ELF-1 (cell line): Measurements from ENCODE around the gene CFAP65.

Experiments
- DNase-seq: peaks from one replicate; pipeline ENCODE4 v3.0.0-alpha.2; 2016; ENCODE audit warnings: low read depth, low spot score

CFAP65 gene

DNA sequence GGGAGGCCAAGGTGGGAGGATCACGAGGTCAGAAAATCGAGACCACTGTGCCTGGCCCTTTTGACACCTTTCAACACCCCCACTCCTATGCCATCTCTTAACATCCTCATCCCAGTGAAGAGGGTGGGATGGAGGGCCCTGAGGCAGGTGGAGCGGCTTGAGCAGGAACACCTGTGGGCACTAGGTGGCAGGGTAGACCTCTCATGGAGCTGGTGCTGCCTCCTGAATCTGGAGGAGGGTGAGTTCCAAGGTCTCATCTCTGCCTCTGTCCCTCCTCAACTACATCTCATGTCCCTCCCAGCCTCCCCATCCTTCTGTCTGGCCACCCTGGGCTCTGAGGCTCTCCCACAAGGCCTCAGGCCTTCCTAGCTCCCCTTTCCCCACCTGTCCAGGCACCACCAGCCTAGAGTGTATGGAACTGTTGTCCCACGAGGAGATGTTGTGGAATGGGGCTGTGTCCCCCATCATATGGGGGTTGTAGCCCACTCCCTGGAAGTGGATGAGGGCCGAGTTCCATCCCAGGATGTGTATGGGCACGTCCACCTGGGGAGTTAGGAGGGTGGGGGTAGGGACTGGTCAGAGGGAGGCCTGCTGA is 31.1 kb downstream of the CFAP65 start:
- DNase-seq, result peak; percentile 49

DNA sequence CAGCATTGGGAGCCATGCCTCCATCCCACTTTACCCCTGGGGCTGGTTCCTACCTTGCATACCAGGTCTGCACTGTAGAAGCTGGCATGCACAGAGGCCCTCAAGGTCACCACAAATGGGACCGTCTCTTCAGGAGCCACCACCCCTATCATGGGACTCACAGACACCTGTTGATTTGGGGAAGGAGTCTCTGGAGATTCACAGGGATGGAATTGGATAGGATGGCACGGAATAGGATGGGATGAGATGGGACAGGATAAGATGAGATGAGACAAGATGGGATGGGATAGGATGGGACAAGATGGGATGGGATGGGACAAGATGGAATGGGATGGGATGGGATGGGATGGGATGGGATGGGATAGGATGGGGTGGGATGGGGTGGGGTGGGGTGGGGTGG is 32.0 kb downstream of the CFAP65 start:
- no peak for DNase-seq

DNA sequence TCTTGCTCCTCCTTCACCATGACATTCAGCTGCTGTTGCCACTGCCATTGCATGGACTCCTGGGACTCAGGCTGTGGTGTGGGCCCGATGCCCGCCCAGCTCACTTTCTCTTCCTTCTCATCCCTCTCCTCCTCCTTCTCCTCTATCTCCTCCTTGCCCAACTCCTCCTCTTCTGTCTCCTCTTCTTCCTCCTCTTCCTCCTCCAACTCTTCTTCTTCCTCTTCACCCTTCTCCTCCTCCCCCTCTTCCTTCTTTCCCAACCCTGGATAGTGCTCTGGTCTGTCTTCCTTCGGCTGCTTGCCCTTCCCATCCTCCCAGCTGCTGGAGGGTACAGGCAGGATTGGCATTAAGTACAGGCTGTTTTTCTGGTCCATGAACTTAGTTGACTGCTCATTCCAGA is 37.3 kb downstream of the CFAP65 start:
- DNase-seq, result no peak

DNA sequence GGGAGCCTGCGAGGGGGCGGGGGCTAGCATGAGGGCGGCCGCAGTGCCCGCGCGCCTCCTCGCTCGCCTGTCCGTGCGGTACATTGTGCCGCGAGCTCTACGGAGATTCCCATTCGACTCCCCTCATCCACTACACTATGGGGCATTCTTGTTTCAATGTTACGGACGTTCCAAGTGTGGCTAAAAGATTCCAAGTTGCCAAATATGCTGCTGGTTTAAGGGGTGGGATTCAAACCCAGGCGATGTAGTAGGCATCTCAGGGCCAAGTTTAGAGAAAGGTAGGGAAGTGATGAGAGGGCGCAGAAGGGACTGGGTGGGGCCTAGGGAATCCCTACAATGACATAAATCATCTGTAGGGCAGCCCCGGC is 38.1 kb downstream of the CFAP65 start:
- no peak for DNase-seq

DNA sequence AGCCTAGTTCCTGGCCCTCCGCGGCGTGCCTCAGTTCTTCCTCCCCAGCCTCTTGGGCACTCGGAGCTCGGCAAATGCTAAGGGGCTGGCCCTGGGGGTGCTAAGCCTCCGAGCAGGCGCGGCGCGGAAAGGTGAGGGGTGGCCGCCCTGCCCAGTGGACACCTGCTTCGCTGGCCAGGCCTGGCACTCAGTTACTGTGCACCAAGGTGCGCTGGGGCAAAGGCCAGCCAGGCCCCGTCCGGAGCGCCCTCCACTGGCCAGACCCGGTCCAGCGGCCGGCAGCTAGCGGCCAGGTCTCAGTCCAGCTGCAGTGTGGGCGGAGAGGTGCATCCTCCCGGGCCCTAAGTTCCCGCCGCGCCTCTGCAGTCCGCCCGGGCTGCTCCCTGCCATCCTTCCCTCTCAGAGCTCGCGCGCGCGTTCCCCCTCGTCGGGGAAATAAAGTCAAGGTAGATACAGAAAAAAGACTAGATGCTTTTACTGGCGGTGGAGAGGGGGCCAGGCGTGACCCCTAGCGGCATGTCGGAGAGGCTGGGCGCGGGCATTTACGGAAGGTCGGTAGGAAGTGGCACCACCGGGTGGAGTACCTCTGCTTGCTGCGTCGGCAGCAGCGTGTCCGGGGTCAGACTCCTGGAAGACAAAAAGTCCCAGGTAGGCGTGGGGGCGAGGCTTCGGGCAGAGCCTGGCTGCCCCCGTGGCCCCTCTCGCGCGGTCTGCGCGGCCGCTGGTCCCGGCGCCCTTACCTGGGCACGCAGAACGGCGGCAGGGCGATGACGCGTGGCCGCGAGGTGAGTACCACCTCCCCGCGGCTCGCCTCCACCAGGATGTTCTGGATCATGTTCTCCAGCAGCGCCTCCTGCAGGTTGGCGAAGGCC is 38.7 kb downstream of the CFAP65 start:
- peak; percentile 90 for DNase-seq

DNA sequence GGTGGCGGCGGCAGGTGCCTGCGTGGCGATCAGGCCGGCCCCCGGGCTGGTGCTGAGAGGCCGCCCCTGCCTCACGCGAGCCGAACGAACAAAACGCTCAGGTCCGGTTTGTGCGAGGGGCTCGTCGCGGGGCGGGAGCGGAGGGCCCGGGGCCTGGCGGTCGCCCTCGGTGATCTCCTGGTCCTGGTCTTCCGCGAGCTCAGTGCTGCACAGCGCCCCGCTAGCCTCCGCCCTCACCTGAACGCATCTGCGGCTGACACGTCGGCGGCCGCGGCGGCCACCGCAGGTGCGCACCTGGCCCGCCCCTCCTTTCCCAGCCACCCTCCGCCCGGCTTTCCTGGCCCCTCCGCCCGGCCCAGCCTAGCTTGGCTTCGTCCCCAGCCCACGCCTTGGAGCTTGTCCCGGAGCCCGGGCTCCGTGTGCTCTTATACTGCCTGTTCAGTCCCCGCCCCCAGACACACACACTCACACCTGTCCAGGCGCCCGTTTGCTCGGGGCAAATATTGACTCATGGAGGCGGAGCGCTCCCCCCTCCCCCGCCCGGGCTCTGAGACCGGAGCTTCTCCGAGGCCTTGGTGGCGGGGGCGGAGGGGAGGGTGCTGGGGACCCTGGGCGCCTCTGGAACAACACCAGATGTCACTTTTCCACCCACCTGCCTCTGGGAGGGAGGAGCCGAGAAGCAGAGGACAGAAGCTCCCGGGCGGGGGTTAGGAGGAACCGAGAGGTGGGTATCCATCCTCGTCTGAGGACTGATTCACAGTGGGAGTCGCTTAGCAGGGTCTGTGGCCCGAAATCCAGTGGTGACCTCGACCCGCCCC is 39.5 kb downstream of the CFAP65 start:
- DNase-seq, result peak; percentile 63

DNA sequence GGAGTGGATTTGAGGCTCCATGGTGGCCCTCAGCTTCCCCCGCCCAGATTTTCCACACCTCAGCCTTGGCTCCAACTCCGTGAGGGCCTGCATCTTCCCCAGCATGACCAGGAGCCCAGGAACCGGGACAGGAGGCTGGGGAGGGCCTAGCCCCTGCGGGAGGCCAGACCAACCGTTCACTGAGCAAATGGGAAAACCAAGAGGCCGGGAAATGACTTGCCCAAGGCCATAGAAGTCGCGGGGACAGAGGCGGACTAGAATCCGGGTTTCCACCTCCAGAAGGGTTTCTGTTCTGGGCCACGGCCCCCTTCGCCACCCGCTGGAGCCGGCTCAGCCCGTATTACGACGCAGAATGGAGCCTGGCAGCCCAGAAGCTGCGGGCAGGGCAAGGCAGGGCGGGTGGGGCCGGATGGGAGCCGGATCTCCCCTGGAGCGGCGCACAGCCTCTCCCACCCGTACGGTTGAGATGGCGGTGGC is 40.2 kb downstream of the CFAP65 start:
- DNase-seq, result no peak

DNA sequence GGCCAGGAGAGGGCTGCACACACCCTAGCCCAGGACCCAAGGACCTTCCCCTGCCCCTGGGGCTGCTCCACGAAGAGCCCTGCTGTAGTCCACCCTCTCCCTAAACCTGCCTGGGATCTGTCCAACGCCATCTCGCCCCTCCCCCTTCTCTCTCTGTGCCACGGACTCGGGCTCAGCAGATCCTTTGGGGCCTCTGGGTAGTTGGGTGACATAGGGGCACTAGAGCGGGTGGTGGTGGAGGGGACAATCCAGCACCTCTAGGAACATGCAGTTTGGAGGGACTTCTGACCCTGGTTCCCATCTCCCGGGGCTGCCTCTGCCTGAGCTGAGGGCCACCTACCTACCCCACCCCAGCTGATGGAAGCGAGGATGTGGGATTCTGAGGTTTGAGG is 40.8 kb downstream of the CFAP65 start:
- peak; percentile 48 for DNase-seq

DNA sequence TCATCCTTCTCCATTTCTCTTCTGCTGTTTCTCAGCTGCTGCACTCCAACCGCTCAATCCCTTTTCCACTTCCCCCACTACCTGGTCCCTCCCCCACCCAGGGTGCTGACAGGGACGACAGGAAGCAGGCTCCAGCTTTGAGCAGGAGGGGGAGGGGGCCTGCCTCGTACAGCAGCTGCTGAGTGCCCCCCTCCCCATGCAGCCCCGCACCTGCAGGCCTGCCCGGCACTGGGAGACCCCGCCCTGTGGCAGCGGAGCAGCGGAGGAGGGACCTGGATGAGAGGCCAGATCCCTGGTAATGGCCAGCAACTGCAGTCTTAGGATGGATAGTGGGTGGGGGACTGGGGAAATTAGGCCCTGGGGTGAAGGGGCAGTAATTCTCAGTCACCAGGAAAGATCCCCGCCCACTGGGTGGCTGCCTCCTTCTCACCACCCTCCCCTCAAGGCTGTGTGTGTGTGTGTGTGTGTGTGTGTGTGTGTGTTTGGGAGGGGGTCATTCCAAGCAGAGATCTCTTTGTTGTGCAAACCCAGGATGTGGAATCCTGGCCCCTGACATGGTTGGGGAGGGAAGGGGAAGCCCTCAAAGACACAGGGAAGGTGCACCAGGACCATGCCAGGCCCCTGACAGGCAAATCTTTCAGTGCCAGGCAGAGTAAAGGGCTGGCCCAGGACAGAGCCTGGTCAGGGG is 41.3 kb downstream of the CFAP65 start:
- peak; percentile 87 for DNase-seq

DNA sequence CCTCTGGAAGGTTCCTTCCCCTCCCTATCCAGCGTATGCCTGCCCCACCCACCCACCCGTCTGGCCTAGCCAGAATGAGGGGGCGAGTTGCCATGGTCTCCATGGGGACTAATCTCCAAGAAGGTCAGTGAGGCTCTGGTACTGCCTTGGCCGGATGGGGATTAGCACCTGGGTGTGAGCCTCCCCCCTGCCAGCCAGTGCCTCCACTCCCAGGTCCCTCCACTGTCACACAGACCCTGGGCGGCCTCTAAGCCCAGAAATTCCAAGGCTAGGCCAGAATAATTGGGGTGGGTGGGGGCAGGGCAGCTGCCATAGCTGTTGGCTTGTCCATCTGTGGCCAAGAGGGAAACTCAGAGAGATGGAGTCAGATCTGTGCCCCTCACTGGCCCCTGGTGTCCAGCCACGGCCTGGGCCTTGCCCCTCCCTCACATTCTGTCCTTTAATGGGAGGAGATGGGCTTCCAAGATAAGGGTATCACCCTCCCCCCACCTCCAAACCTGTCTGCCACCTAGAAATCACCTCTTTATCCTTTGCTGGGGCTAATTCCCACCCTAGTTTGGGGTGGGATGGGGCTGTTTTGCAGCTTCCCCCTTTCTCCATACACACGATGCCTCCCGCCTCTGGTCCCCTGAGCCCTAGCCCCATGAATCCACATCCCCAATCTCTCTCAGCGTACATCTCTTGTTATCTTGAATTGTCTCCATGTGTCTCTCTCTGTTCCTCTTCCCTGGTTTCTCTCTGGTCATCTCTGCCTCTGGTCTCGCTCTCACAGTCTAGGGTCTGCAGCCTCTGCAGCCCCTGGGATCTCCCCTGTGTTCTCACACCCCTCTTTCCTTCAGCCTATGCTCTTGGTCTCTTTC is 42.1 kb downstream of the CFAP65 start:
- DNase-seq, result peak; percentile 58

DNA sequence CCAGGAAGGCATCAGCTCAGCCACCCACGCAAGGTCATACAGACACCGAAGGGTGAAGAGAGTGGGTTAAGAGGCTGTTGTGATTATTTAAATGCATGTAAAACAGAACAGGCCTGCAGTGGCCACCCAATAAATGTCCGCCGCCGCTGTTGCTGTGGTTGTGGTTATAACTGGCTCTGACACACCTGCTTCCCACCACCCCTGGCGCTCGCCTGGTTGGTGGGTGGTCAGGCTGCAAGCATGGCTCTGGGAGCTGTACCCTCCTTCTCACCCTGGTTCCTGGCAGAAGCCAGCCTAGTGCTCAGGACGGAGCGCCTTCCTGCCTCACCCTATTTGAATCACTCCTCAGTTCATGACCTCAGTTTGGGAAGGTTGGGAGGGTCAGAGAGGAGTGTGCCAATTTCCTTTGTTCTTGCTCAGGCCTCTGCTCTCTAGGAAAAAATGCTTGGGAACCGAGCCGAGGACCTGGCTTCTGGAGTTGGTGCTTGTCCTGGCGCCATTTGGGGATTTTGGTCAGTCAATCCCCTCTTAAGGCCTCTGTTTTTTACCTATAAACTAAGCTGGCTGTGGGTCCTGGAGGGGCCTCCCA is 42.8 kb downstream of the CFAP65 start:
- peak; percentile 26 for DNase-seq

DNA sequence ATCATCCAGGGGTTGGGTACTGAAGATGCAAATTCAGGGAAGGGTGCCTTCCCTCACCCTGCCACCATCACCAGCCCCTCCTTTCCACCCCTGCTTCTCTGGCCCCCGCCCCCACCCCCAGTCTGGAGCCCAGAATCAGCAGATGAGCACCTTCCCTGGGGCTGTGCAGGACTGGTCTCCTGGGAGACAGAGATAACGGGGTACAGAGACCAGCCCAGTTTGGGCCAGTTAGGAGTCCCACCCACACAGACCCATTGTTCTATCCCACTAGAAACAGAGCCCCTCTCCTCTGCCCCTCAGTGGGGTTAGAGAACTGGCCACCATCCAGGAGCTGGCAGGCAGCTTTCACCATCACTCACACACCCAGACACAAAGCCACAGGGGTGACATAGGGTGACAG is 43.6 kb downstream of the CFAP65 start:
- no peak for DNase-seq

DNA sequence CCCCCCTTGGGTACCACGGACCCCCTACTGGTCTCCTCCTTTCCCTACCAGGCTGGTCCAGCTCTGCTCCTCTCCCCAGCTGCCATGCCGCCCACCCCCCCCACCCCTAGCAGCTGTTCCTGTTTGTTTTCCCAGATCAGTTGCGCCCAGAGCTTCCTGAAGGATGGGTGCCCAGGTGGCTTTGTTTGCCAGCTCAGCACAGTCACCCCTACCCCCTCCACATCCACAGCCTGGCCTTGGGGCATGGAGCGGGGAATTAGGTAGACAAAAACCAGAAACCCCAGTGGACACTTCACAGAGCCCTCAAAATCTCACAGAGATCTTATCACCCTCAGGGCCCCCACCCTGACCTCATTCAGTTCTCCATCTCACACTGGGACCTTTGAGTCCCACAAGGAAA is 44.4 kb downstream of the CFAP65 start:
- DNase-seq, result no peak

DNA sequence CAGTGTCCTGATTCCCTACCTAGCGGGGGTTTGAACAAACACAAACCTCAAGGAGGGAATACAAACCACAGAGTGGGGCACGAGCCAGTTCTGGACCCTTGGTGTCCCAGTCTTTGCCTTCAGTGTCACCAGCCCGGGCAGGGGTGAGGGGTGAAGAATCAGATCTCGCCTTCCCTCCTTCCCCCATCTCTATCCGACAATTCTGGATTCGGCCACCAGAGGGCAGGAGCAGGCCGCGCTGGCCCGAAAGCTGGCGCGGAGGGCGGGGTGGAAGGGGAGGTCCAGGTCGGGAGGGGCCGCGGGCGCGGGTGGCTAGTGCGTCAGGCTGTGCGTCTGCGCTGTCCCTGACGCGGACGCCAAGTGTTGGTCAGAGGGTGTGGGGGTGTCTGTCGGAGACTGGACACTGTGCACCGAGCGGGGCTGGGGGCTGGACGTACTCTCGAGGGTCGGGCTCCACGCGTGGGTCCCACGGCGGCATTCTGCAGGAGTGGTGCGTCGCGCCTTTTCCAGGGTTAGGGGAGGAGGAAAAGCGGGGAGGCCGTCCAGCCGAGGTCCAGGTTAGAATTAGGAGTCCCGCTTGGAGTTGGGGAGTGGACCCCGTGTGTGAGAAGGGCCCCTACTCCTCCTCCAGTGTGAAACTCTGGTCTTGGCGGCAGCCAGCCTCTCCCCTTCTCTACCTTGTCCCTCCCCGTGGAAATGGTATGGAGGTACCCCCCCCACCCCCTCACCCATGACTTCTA is 45.2 kb downstream of the CFAP65 start:
- DNase-seq, result peak; percentile 89

DNA sequence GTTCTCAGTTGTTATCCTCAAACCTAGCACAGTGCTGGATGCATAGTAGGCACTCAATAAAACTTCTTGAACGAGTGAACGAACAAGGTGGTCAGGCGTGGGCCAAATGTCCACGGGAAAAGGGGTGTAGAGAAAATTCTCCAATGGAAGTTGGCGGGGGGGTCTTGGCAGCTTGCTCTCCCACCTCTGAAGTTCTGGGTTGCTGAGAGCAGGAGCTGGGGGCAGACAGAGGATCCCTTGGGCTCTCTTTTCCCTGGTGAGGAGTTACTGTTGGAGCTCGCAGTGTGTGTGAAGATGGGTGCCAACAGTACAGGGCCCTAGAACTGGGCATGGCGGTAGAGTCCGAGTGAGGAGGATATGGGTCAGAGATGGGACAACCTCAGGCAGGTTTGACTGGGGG is 45.8 kb downstream of the CFAP65 start:
- no peak for DNase-seq

DNA sequence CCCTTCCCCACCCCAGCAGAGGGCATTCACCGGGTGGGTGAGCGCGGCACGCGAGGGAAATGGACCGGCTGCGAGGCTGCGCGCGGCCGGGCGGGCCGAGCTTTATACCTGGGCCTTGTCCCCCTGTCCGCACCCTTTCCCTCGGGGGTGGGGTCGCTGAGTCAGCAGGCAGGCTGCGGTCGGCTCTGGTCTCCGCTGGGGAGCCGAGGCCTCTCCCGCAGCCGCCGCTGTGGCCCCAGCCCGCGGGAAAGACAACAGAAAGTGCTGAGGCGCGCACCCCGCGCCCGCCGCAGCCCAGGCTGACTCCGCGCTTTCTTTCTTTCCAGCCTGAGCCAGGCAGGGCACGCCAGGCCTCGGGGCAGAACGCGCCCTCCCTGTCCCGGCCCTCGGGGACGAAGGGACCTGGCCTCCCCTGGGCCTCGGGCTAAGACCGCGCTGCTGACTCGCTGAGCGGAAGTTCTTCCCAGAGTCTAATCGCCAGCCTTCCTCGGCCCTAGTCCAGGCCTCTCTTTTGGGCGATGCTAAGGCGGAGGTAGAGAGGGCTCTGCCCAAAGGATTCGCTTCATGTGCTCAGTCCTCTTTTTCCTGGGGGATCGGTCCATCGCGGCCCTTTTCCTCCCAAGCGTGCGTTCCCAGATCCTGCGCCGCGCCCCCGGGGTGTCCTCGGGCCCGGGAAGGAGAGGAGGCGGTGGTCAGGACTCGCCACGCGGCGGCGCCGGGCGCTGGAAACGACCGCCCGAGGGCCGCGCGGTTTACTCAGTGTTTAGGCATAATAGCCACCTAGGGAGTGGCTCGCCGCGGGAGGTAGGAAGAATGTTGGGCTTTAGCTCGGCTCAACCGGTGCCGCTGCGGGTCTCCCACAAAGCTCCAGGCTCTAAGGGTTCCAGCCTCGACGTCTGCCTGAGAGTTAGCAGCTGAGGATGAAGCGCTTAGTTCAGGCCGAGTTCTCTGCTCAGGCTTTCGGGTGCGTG is 47.7 kb downstream of the CFAP65 start, which contains the start of gene CRYBA2:
CRYBA2 (minus strand) TSS at position 78 of the 971 bp plus-strand sequence. CDS start 246 bp downstream, outside the sequence.
- DNase-seq, result peak; percentile 84

DNA sequence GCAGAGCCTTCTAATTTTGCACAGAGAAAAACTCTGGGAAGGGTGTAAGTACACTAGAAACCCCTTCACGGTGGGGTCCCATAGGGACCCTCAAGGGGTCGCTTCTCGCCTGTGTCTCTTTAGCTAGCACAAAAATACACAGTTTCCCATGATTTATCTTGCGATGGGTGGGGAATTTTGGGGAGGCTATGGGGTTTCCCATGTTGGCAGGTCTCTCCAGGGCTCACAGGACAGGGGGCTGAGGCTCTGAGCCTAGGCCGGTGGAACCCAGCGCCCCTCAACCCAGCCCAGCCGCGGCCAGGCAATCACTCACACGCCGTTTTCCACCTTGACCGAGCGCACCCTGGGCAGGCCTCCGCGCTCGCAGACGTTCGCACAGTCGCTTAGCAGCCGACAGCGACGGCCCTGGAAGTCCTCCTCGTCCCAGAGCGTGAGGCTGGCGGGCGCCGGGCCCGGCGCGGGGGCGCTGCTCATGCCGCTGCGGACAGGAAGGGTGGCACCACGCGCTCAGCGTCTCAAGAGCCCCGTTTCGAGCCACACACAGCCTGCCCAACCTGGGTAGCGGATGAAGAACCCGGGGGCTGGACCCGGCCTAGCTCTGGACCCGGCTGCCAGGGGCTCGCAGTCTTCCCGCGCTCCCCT is 48.5 kb downstream of the CFAP65 start:
- DNase-seq, result peak; percentile 39

DNA sequence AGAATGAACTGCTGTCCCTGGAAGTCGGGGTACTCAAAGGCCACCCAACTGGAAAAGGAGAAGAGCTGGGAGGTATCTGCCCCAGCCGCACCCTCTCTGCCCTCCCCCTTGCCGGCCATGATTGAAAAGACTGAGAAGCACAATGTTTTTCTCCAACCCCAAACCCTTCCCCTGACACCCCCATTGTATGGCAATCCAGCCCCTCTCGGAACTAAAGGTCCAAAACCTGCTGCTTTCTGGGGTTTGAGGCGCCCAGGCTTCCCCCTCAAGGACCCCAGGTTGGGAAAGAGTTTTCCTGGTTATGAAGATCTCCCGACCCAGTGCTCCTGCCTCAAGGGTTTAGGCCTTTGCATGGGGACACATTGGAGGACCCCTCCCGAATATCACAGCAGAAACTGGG is 49.1 kb downstream of the CFAP65 start:
- DNase-seq, result no peak
